HCT116 (cell line): ENCODE measurements around the gene CLEC16A.

ENCODE experiments used
- CEBPB ChIP-seq: IDR thresholded peaks from 2 replicates; pipeline ENCODE4 v1.6.1; 2012; ENCODE audit warnings: low read depth
- CTCF ChIP-seq, 3 experiments: fragments of 200-600 bp in 1 of 3; sonication (generic) in 1 of 3; IDR thresholded peaks in 2 of 3; conservative IDR thresholded peaks in 1 of 3; 2 replicates each; pipeline ENCODE4 v1.5.1; 2012 to 2017; ENCODE audit warnings: low read depth in 2 of 3, low read length in 2 of 3, antibody characterized with exemption in 1 of 3, borderline replicate concordance in 1 of 3, control low read depth in 1 of 3, mild to moderate bottlenecking in 1 of 3, mixed read lengths in 1 of 3, mixed run types in 1 of 3, moderate library complexity in 1 of 3; ENCODE audit not compliant: insufficient read depth in 1 of 3
- ELF1 ChIP-seq: IDR thresholded peaks from 2 replicates; pipeline ENCODE4 v1.6.1; 2012; ENCODE audit warnings: low read depth, borderline replicate concordance
- EZH2 ChIP-seq: fragments of 200-600 bp; sonication (generic); IDR thresholded peaks from 2 replicates; pipeline ENCODE4 v1.6.1; 2017; ENCODE audit warnings: antibody characterized with exemption, mixed run types
- MAX ChIP-seq: IDR thresholded peaks from 2 replicates; pipeline ENCODE4 v1.6.1; 2012
- POLR2A ChIP-seq: IDR thresholded peaks from 2 replicates; pipeline ENCODE4 v1.7.0; 2011; ENCODE audit warnings: borderline replicate concordance; ENCODE audit not compliant: insufficient read depth, insufficient read length; ENCODE audit errors: extremely low read depth
- POLR2AphosphoS5 ChIP-seq: IDR thresholded peaks from 2 replicates; pipeline ENCODE4 v1.6.1; 2011; ENCODE audit warnings: mild to moderate bottlenecking, low read depth, low read length, moderate library complexity
- YY1 ChIP-seq: IDR thresholded peaks from 2 replicates; pipeline ENCODE4 v1.6.1; 2011; ENCODE audit warnings: low read length, low read depth, moderate library complexity, mild to moderate bottlenecking; ENCODE audit not compliant: insufficient replicate concordance; ENCODE audit errors: extremely low read depth

GRCh38 chr16:11201498-11202259 lies 257.3 kb downstream of the CLEC16A start:
- TF ChIP-seq MAX (peak; percentile 95), POLR2A (no peak), CEBPB (no peak), CTCF (IDR thresholded peaks at IDR 0.05 in 2 of 3, conservative IDR thresholded peaks at IDR 0.05 in 1 of 3; ENCODE audit: borderline replicate concordance in 1 of 3, insufficient read depth in 1 of 3, low read depth in 2 of 3, low read length in 2 of 3) (no peak), EZH2 (no peak), POLR2AphosphoS5 (peak; percentile 43; the same call in 1 of the 2 replicates), YY1 (peak; percentile 6), ELF1 (no peak)
